ENCODE data around the gene ADAP2. TPM values are rescaled to one million over a fixed set of nuclear protein-coding genes. Genes with fewer than 3 reads are reported as not detected.
"Not testable (repeated sequence)": the region's sequence is repeated elsewhere in the genome, so short reads cannot be mapped to it uniquely, and the experiment has no call there.

ADAP2 gene
- total and polyA plus RNA-seq, 4 donors: 10.3 to 40.9 (median 27.9) TPM

GRCh38 chr17:30927756-30928155 lies 6.0 kb downstream of the ADAP2 start:
- no peak for ATAC-seq (ENCODE audit: insufficient read depth, low FRiP score)
- Histone ChIP-seq H3K9me3 (ENCODE audit: control insufficient read depth in 4 of 4, insufficient read depth in 3 of 4, low read length in 3 of 4) (no peaks in the 10 kb centered on the region), H3K4me3 (no peak overlapping the region), H3K27me3 (ENCODE audit: control insufficient read depth in 3 of 3, insufficient read depth in 3 of 3, low read length in 2 of 3) (peaks cover 0 to 17% (median 16%) of the 10 kb centered on the region in 3 donors), H3K36me3 (ENCODE audit: control insufficient read depth in 4 of 4, insufficient read depth in 4 of 4, low read length in 4 of 4) (no peaks in the 10 kb centered on the region), H3K27ac (ENCODE audit: low read depth in 1 of 2, low read length in 1 of 2) (no peak overlapping the region), H3K4me1 (ENCODE audit: control insufficient read depth in 5 of 5, insufficient read depth in 5 of 5, low read length in 5 of 5) (peaks cover 0 to 6% (median under 1%) of the 10 kb centered on the region in 5 donors), H3K9ac (ENCODE audit: insufficient read depth in 1 of 2, low read length in 2 of 2) (no peak overlapping the region)
- no peak for DNase-seq
- WGBS, 2 donors: 92 to 95% methylated on average over 5 of the region's 5 CpGs
- no peak for TF ChIP-seq CTCF (IDR thresholded peaks at IDR 0.05; ENCODE audit: control extremely low read depth, extremely low read depth)

DNA sequence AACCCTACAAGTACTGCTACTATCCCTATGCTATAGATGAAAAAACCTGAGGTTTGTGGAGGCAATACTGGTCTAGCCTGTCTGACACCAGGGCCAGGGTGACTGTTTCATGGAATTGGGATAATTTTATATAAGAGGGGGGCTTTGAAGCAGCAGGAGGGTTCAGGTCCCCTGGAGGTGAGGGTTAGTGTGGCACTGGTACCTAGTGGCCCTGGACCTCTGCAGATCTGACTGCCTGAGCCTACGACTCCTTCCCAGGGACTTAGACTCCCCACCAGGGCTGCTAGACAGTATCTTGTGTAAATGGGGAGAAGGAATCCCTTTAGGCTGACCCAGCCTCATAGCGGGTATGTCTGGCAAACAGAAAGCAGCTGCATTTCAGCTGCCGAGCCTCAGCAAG lies 6.8 kb downstream of the ADAP2 start:
- WGBS, 2 donors: 84 to 93% methylated on average over 3 of the region's 3 CpGs
- DNase-seq (no peak), ATAC-seq (ENCODE audit: insufficient read depth, low FRiP score) (no peak)

GRCh38 chr17:30929081-30929633 lies 7.4 kb downstream of the ADAP2 start:
- Histone ChIP-seq H3K9ac (ENCODE audit: insufficient read depth in 1 of 2, low read length in 2 of 2) (no peak overlapping the region), H3K4me3 (no peak overlapping the region), H3K4me1 (ENCODE audit: control insufficient read depth in 5 of 5, insufficient read depth in 5 of 5, low read length in 5 of 5) (peaks cover 0 to 6% (median 0%) of the 10 kb centered on the region in 5 donors), H3K27me3 (ENCODE audit: control insufficient read depth in 3 of 3, insufficient read depth in 3 of 3, low read length in 2 of 3) (peaks cover 0 to 4% (median 3%) of the 10 kb centered on the region in 3 donors), H3K9me3 (ENCODE audit: control insufficient read depth in 4 of 4, insufficient read depth in 3 of 4, low read length in 3 of 4) (no peaks in the 10 kb centered on the region), H3K36me3 (ENCODE audit: control insufficient read depth in 4 of 4, insufficient read depth in 4 of 4, low read length in 4 of 4) (no peaks in the 10 kb centered on the region), H3K27ac (ENCODE audit: low read depth in 1 of 2, low read length in 1 of 2) (no peak overlapping the region)
- no peak for ATAC-seq (ENCODE audit: insufficient read depth, low FRiP score)
- TF ChIP-seq CTCF (IDR thresholded peaks at IDR 0.05; ENCODE audit: control extremely low read depth, extremely low read depth): no peak
- DNase-seq: no peak
- 68 to 80% methylated on average over 8 of the region's 8 CpGs for WGBS, 2 donors

More for the DNA sequence above, 6.8 kb downstream of the ADAP2 start:
- peaks cover 0 to 6% (median 0%) of the 10 kb centered on the region in 5 donors for H3K4me1 ChIP-seq (ENCODE audit: control insufficient read depth in 5 of 5, insufficient read depth in 5 of 5, low read length in 5 of 5)
- H3K9ac ChIP-seq (ENCODE audit: insufficient read depth in 1 of 2, low read length in 2 of 2): no peak overlapping the region
- TF ChIP-seq CTCF (IDR thresholded peaks at IDR 0.05; ENCODE audit: control extremely low read depth, extremely low read depth): no peak
- H3K4me3 ChIP-seq: no peak overlapping the region
- H3K36me3 ChIP-seq (ENCODE audit: control insufficient read depth in 4 of 4, insufficient read depth in 4 of 4, low read length in 4 of 4): no peaks in the 10 kb centered on the region
- H3K27me3 ChIP-seq (ENCODE audit: control insufficient read depth in 3 of 3, insufficient read depth in 3 of 3, low read length in 2 of 3): peaks cover 0 to 8% (median 8%) of the 10 kb centered on the region in 3 donors
- no peaks in the 10 kb centered on the region for H3K9me3 ChIP-seq (ENCODE audit: control insufficient read depth in 4 of 4, insufficient read depth in 3 of 4, low read length in 3 of 4)
- H3K27ac ChIP-seq (ENCODE audit: low read depth in 1 of 2, low read length in 1 of 2): no peak overlapping the region

- H3K27me3 ChIP-seq (ENCODE audit: control insufficient read depth in 3 of 3, insufficient read depth in 3 of 3, low read length in 2 of 3); H3K4me1 ChIP-seq (ENCODE audit: control insufficient read depth in 5 of 5, insufficient read depth in 5 of 5, low read length in 5 of 5); H3K27ac ChIP-seq (ENCODE audit: low read depth in 1 of 2, low read length in 1 of 2); H3K9me3 ChIP-seq (ENCODE audit: control insufficient read depth in 4 of 4, insufficient read depth in 3 of 4, low read length in 3 of 4); H3K4me3 ChIP-seq; H3K9ac ChIP-seq (ENCODE audit: insufficient read depth in 1 of 2, low read length in 2 of 2); DNase-seq; H3K36me3 ChIP-seq (ENCODE audit: control insufficient read depth in 4 of 4, insufficient read depth in 4 of 4, low read length in 4 of 4); ATAC-seq (ENCODE audit: insufficient read depth, low FRiP score): not testable (repeated sequence)
- 92 to 96% methylated on average over 3 of the region's 3 CpGs for WGBS, 2 donors
Observed at GRCh38 chr17:30929861-30930260, 8.1 kb downstream of the ADAP2 start.
